GM10266 (cell line): ENCODE data around the gene ADAM19.

Source experiments
- DNase-seq: peaks from one replicate; pipeline ENCODE4 v3.0.0; 2012; ENCODE audit errors: extremely low spot score
- TF ChIP-seq, protein P1 (sequence below): IDR thresholded peaks from 2 replicates; pipeline ENCODE4 v1.5.1; 2012; ENCODE audit warnings: mild to moderate bottlenecking, low read depth; ENCODE audit not compliant: control insufficient read depth, insufficient read depth; ENCODE audit errors: missing control alignments

Gene ADAM19

DNA sequence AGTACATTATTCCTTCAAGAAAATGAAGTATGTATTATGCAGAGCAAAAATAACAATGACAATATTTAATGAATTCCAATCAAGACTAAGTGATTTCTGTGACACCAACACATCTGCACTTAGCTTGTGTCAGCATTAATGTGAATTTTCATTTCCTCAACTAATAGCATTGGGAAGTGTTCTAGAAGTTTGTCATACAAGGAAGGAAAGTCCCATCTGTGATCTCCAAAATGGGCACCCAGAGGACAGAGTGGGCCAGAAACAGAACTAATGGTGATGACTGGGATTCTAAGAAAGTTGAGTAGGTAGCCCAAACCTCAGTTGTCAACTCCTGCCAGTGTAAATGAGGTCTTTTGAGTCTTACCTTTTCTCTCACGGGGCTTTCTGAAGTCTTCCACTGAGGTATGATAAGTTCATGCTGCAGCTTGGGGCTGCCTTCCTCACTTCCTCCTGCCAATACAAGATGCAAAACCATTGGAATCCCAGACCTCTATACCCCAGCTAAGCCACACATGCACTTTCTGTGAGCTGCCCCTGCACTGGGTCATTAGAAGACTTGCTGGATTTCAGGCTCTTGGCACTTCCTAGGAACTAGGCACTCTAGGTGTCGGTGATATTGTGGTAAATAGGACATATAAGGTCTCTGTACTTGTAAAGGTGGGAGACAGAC lies 4.9 kb downstream of the ADAM19 start:
- DNase-seq = no peak
- TF ChIP-seq, protein P1, sequence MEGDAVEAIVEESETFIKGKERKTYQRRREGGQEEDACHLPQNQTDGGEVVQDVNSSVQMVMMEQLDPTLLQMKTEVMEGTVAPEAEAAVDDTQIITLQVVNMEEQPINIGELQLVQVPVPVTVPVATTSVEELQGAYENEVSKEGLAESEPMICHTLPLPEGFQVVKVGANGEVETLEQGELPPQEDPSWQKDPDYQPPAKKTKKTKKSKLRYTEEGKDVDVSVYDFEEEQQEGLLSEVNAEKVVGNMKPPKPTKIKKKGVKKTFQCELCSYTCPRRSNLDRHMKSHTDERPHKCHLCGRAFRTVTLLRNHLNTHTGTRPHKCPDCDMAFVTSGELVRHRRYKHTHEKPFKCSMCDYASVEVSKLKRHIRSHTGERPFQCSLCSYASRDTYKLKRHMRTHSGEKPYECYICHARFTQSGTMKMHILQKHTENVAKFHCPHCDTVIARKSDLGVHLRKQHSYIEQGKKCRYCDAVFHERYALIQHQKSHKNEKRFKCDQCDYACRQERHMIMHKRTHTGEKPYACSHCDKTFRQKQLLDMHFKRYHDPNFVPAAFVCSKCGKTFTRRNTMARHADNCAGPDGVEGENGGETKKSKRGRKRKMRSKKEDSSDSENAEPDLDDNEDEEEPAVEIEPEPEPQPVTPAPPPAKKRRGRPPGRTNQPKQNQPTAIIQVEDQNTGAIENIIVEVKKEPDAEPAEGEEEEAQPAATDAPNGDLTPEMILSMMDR = no peak

DNA sequence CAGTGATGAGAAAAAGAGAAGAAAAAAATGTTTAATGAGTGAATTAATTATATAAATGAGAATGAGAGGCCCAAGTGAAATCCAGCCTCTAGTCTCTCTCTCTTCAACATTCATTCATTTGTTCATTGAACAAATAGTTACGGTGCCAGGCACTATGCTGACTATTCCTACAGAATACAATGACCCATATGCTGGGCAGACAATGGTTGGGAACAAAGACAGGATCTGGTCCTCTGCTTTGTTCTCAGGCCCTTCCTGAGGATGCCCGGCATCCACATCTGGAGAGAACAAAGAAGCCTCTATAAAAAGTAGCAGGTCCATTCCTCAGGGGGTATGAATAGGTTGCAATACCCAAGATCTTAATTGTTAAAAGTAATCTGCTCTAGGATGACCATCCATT lies 6.9 kb downstream of the ADAM19 start:
- TF ChIP-seq, protein P1 = no peak
- DNase-seq = no peak

DNA sequence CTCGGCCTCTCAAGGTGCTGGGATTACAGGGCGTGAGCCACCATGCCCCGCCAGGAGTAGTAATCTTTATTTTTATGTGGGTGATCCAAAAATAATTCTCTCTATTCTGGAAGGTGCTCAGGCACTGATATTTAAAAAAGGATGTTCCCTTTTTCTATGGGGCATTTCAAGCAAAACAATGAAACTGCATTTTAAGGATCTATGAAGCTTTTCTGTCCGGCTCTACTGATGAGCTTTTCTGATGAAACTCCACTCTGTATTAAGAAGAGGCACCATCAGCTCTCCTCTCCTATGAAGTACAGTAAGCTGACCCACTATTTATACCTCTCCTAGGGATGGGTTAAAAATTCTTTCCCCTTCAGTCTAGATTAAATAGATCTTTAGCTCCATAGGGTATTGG lies 7.4 kb downstream of the ADAM19 start:
- TF ChIP-seq, protein P1 = no peak
- no peak for DNase-seq

DNA sequence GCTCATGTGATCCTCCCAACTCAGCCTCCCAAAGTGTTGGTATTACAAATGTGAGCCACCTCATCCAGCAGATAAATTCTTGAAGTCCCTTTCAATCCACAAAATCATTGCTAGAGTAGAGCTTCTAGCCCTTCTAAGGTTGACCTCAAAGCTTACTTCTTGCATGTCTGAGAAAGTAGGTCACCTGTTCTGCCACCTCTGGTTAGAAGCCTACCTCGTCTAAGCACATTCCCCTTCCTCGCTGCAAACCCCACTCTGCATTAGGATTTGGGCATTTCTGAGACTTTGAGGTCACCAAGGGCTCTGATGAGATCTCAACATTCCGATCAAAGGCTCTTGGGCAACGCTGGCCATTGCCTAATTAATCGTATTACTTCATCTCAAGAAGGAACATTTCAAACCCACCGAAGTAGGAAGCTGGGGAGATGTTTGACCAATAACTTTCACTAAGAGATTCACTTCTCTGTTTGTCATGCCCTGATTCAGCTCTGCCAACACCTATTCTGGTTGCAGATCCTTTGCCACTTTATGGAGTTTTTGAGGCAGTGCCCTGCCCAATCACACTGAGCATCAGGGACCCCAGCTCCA lies 8.6 kb downstream of the ADAM19 start:
- TF ChIP-seq, protein P1 = no peak
- DNase-seq = no peak

DNA sequence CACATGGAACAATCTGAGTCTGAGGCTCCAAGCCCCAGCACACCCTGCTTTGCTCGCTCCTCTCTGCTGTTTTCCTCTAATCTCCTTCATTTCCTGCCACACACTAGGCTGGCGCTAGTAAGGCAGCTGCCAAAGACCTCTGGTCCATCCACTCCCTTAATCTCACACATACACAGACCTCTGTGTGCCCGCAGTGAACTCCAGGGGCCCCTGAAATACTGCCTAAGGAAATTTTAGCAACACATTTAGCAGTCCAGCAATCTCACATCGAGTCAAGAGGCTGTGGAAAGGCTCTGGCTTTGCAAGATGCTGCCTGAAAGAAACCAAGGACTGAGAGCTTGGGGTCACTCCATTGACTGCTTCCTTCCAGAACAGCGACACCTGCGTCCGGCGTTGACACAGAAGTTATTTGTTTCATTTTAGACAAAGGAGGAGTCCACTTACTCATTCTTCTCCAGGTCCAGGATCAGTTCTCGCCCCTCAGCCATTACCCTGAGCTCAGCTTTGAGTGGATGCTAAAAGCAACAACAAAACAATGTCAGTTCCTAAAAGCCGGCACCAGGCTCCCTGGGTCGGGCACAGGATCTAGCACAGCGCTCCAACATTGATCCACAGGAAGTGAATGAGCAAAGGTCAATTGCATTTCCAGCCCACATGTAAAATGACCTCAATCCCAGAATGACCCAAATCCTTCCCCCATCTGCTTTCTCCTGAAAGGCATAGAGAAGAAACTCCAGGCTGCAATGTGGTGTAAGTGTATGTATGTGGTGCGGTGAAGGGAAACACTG lies 11.5 kb downstream of the ADAM19 start:
- DNase-seq = no peak
- TF ChIP-seq, protein P1 = no peak

DNA sequence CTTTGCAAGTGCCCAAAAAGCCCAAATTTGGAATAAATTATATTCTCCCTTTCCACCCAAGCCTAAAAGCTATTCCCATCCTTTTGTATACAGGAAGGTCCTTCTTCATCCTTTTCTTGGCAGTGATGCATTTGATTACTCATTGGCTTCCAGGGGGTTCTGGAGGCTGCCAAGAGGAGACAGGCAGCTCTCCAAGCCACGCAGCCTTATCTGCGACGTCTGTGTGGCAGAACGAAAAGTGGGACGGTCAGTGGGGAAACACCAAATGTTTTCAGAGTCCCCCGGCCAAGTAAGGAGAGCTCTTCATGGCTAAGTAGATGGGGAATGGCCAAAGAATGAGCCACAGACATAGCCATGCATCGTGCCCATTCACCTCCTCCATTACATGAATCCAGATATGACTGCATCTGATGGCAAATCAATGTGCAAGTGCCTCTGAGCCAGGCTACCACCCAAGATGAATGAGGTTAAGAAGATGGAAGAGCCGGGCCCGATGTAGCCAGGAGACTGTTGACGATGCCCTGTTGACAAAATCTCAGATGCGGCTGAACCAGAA lies 12.1 kb downstream of the ADAM19 start:
- no peak for DNase-seq
- TF ChIP-seq, protein P1 = no peak
